Measurements from ENCODE around the gene MEOX2.

The MEOX2 gene

DNA sequence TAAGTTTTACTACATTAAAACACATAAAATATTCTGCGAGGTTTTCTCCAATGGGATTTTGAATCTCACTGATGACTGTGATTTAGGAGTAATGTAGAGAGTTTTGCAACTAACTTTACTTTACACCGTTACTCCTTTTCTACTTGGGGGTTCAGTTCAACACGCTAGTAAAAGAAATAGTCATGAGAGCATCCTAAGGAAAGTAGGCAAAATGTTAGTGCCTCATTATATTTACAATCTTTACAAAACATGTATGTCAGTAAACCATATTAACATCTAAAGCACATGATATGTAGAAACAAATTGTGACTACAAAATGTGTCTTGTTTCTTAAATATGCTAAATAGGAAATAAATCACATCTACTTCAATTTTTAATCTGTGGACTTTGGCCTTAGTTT is 6.0 kb downstream of the MEOX2 start:
- DNase-seq, result no peak

DNA sequence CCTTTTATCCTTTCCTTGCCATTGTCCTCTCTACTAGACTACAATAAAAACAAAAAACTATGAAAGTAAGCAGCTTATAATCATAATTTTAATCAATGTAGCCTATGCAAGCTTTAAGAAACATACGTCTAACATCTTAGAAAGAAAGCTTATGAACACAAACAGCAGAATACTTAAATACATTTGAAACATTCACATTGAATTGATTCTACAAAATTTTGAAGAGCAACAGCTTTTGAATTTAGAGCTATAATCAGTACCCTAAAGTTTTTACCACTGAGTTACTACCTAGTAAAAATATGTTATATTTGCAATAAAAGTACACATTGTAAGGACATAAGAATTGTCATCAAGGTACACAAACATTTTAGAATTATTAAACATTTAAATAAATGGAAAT is 7.2 kb downstream of the MEOX2 start:
- no peak for DNase-seq

DNA sequence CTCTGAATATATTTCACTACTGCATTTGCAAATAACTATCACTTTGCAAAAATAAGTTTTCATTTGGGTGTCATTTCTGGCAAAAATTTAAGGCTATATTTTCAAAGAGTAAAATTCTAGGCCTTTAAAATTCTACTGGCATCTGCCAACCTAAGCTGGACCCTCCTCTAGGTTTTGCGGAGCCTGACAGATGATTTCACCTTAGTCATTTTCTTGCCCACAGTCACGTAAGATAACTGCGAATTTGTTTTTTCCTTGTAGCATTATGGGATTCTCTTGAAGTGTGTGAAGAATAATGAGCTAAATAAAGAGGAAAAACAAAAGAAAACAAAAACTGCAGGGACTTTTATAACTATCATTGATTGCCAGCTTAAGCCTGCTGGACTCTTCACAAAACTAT is 7.8 kb downstream of the MEOX2 start:
- no peak for DNase-seq

- no peak for DNase-seq
Measured at GRCh38 chr7:15675379-15675778, 11.1 kb downstream of the MEOX2 start.

- no peak for DNase-seq
Measured at GRCh38 chr7:15674586-15674985, 11.9 kb downstream of the MEOX2 start.

- no peak for DNase-seq
Measured at GRCh38 chr7:15669443-15670090, 16.9 kb downstream of the MEOX2 start.

DNA sequence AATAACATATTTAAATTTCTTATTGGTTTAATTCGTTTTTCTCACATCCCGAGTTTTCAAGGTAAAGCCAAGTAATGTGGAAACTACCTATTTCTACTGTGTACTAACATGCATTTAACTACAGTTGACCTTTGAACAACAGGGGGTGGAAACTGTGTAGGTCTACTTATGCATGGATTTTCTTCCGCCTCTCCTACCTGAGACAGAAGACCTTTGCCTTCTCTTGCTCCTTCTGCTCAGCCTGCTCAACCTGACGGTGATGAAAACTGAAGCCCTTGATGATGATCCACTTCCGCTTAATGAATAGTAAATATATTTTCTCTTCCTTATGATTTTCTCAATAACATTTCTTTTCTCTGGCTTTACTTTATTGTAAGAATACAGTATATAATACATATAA is 18.5 kb downstream of the MEOX2 start:
- DNase-seq, result no peak

GRCh38 chr7:15662451-15662850 is 24.0 kb downstream of the MEOX2 start:
- no peak for DNase-seq

GRCh38 chr7:15658247-15658646 is 28.2 kb downstream of the MEOX2 start:
- DNase-seq, result no peak

DNA sequence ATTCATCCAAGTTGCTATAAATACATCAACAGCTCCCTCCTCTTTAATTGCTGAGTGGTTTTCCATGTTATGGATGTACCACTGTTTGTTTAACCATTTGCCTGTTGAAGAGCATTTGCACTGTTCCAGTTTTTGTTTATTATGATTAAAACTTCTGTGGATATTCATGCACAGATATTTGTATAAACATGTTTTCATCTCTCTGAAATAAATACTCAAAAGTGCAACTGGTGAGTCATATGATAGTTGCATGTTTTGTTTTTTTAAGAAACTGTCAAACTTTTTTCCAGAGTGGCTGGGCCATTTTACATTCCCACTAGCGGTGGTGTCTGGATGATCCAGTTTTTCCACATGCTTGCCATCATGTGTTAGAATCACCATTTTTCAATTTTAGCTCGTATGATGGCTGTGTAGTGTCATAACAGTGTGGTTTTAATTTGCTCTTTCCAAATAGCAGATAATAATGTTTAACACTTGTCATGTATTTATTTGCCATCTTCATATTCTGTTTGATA is 33.6 kb downstream of the MEOX2 start:
- DNase-seq, result no peak

DNA sequence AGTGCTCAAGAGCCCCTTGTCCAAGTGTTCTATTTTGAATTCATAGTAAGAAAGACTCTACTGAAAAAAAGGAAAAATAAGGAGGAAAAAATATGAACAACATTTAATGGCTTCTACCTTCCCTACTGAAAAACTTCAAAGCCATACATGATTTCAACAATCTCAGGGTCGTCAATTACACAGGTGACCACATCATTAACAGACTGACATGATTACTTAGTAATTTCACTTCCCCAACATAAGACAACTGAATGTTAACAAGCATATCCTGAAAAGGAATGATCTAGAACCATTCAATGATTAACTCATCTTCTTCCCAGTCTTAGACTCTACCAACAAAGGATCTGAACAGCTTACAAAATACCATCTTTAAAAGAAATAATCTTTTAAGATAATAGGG is 34.8 kb downstream of the MEOX2 start:
- DNase-seq, result no peak

DNA sequence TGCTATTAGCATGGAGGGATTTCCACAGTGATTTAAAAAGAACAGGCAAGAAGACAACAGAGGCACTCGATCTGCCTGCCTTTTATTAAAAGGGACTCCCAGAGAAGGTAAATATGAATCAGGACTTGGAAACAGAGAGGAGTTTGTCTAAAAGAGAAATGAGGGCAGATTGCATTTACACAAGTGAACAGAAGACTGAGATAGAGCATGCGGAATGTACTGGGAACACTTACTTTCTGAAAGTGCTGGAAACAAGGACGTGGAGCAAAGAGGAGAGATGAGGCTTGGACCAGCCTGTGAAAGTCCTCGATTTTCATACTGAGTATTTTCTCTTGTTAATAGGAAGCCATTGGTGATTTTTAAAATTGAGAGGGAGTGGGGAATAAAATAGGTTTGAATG is 35.7 kb downstream of the MEOX2 start:
- DNase-seq, result no peak

DNA sequence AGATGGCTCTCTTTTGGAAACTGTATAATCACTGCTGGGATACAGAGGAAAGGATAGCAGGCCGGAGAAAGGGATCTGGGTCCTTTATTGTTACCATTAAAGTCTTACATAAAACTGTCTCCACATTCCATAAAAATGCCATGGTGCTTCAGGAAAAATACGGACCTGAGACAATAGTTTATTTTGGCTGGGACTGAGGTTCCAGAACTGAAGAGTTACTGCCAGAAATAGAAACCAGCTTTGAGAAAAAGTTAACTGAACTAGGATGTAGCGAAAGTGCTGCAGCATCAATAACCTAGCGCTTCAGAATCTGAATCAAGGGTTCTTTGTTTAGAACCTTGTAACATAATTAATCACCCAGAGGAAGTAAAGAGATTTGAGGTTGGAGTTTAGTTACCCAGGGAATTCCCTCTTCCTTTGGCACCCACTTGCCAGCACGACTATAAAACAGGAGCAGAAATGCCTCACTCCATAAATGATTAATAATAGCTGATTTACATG is 38.0 kb downstream of the MEOX2 start:
- no peak for DNase-seq

DNA sequence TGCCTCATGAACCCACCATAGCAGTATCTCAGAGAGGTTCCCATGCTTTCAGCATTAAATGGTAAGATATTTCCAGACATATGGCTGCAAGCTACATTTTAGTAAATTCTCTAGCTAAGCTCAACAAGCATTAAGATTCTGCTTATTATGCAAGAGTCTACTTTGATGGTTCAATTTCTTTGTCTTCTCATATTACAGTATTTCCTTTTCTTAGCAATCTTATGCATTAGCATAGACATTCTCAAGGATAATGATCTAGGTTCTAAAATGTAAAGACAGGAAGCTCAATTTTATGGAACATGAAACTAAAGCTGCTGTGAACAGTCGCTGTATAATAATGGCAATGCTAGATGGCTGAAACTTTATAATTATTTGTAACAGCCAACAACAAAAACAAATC is 39.2 kb downstream of the MEOX2 start:
- no peak for DNase-seq

- no peak for DNase-seq
Measured at GRCh38 chr7:15643000-15643705, 43.3 kb downstream of the MEOX2 start.

GRCh38 chr7:15628876-15629275 is 57.6 kb downstream of the MEOX2 start:
- no peak for DNase-seq

DNA sequence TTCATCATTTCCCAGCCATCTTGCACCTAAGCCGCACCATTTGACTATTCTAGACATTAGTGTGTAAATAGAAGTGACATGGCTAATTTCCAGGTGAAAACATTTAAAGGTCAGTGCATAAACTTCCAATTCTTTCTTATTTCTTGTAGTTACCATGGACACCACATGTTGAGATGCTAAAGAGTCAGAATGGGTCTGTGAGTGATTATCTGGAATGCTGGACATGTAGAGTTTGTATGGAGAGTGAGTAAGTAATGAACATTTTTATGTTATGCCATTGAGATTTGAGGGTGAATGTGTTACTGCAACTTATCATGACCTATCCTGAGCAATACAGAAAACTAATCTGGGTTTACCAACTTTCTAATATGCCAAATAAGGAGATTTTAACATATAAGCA is 60.4 kb downstream of the MEOX2 start:
- no peak for DNase-seq

GRCh38 chr7:15625466-15625865 is 61.0 kb downstream of the MEOX2 start:
- no peak for DNase-seq

DNA sequence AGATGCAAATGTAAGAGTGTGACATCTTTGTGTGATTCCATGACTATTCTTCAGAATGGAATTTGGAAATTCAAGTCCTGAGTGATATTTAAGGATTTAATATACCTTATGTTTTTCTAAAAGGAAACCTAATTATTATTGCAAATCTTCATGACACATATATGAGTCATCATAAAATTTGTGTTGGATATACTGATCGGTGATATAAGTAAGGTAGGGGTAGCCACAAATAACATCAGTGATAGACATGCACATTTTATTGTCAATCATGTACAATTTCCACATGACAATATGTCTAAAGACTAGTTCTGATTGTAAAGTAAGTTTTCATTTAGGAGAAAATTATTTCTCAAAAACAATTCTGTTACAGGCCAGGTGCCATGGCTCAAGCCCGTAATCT is 65.0 kb downstream of the MEOX2 start:
- DNase-seq, result no peak

DNA sequence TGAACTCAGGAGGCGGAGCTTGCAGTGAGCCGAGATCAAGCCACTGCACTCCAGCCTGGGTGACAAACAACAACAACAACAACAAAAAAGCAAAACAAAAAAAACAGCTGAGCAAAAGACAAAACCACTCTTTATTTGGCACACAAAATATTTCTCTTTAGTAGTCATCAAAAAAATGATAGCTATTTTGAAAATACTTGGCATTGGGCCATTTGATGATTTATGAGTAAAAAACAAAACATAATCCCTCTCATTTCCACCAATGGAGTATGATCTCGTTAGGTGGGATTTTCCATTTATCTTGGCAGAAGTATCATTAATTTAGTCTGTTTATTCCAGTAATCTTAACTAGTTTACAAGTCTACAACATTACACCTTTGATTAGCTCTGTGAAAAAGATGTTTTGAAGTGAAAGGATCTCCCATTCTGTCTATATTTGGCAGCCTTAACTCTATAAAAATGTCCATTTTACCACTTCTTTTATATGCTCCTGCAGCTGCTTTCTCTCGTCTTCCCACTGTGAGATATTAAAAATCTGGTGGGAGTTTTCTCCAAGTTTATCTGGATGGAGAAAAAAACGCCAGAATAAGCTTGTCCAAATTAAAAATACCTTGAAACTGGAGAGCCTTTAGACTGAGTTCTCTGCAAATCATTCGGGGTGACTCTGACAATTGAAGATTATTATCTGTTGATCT is 65.8 kb downstream of the MEOX2 start:
- no peak for DNase-seq

DNA sequence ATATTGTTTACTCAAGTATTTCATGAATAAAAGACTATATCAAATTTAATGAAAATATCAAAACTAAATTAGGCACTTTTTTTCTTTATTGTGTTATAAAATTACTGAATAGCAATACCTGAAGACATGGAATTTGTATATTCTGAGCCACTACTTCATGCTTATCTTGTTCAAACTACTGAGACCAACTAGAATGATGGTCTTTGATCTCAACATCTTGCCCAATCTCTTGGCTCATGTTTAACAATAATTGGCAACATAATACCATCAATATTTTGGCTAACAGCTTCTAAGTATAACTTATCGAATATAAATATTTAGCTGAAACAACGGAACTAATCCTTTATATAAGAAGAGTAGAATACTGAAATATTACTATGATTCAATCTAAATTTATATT is 68.2 kb downstream of the MEOX2 start:
- no peak for DNase-seq

- no peak for DNase-seq
Measured at GRCh38 chr7:15612205-15612604, 74.3 kb downstream of the MEOX2 start.

GRCh38 chr7:15610503-15610902 is 76.0 kb downstream of the MEOX2 start:
- DNase-seq, result no peak

DNA sequence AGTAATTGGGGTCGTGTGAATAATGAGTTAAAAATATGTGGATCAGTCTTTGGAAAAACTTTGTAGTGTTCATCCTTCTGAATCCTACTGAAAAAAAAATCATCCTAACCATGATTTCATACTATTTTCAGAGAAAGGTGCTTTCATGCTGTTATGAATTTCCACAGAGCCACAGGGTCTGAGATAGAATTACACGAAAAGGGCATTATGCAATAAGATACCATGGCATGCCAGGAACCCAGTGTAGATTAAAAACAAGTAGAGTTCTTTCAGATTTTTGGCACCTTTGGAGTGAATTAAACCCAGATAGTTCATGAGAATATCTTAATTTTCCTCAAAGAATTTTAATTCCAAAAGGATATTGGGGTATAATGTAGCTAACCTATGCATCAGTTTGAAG is 77.2 kb downstream of the MEOX2 start:
- no peak for DNase-seq

Data from inflammatory macrophage treated with lipopolysaccharide for 1 hour (primary cell).